ENCODE measurements around the gene WDR62. TPM values are rescaled to one million over a fixed set of nuclear protein-coding genes. Genes with fewer than 3 reads are reported as not detected.

WDR62 gene
- total RNA-seq, 1 experiment from 2014 or later, result 30.0 TPM

- Histone ChIP-seq H2BK20ac (ENCODE audit: low read depth, low read length, poor library complexity, severe bottlenecking) (no peak overlapping the region), H3K27me3 (ENCODE audit: insufficient read depth, low read length) (no peaks in the 10 kb centered on the region), H3K79me1 (ENCODE audit: insufficient read depth, low read depth, low read length, poor library complexity, severe bottlenecking) (no peaks in the 10 kb centered on the region), H4K5ac (ENCODE audit: insufficient read length, low read depth, low read length) (no peak overlapping the region), H3T11ph (ENCODE audit: low read length) (no peak overlapping the region), H2AK5ac (ENCODE audit: insufficient read length, low read length) (no peak overlapping the region), H3K18ac (ENCODE audit: insufficient read length, low read depth, low read length) (no peak overlapping the region), H2BK15ac (ENCODE audit: low read depth, low read length) (no peak overlapping the region), H3K23ac (ENCODE audit: insufficient read length, low read depth, low read length) (no peak overlapping the region), H3K4me2 (ENCODE audit: insufficient read depth, insufficient read length, low read length) (no peak overlapping the region), H3K14ac (ENCODE audit: insufficient read depth, low read length) (no peak overlapping the region), H4K20me1 (ENCODE audit: control insufficient read depth, insufficient read depth, insufficient read length) (no peaks in the 10 kb centered on the region), H2BK5ac (ENCODE audit: insufficient read length, low read length) (no peak overlapping the region), H3K4ac (ENCODE audit: low read depth, low read length) (no peak overlapping the region), H3K9me3 (ENCODE audit: control insufficient read depth, low read depth, low read length) (no peaks in the 10 kb centered on the region), H2BK12ac (ENCODE audit: insufficient read length, low read depth, low read length) (no peak overlapping the region), H2AFZ (ENCODE audit: low read length) (no peak overlapping the region), H3K27ac (ENCODE audit: insufficient read length, low read depth, low read length) (no peak overlapping the region), H3K4me1 (ENCODE audit: insufficient read depth, low read length) (no peaks in the 10 kb centered on the region), H4K91ac (ENCODE audit: insufficient read length, low read depth, low read length) (no peak overlapping the region), H3K79me2 (ENCODE audit: insufficient read depth, low read length) (no peaks in the 10 kb centered on the region), H4K8ac (replicated peaks; ENCODE audit: insufficient read length, low read depth, low read length) (no peak overlapping the region), H2BK120ac (ENCODE audit: low read depth, low read length, poor library complexity, severe bottlenecking) (no peak overlapping the region), H3K56ac (ENCODE audit: insufficient read length, low read depth, low read length) (no peak overlapping the region), H3K23me2 (ENCODE audit: insufficient read length, low read depth, low read length, poor library complexity, severe bottlenecking) (no peaks in the 10 kb centered on the region), H3K9ac (ENCODE audit: extremely low read depth, insufficient read length, low read length) (no peak overlapping the region)
- H3K9me3 Mint-ChIP-seq, result no peaks in the 10 kb centered on the region
- WGBS (ENCODE audit: extremely low coverage, insufficient read length, low lambda C conversion rate), result no CpG with 5 or more reads among the region's 13 CpGs
- no peak for DNase-seq
- no peak for TF ChIP-seq CTCF (conservative IDR thresholded peaks at IDR 0.05)
- H3K4me3 Mint-ChIP-seq, result no peak overlapping the region
- no peaks in the 10 kb centered on the region for H3K4me1 Mint-ChIP-seq
- H3K36me3 Mint-ChIP-seq (ENCODE audit: insufficient read depth in 1 of 3, low read depth in 3 of 3), result peaks cover 47 to 74% (median 65%) of the 10 kb centered on the region in 3 experiments; a peak in 6 of 7 replicates
- no peaks in the 10 kb centered on the region; the same call in 1 of the 2 replicates for H3K27me3 Mint-ChIP-seq (ENCODE audit: low read depth)
- peak overlapping the region in 1 of 3 experiments; percentile 46; a peak in 2 of 7 replicates for H3K27ac Mint-ChIP-seq
These were observed 95.1 kb downstream of the WDR62 start for GRCh38 chr19:36149673-36150406.

Data from H9 (cell line).